Neuronal stem cell (in vitro differentiated cells): Measurements from ENCODE around the gene ZFAND5.

ENCODE experiments used
- DNase-seq: peaks from one replicate; pipeline ENCODE4 v3.0.0-alpha.2; 2013; ENCODE audit warnings: low spot score
- H2AFZ ChIP-seq: one replicate; pipeline ENCODE4 v1.6.1; 2013; ENCODE audit warnings: mild to moderate bottlenecking, low read length, inconsistent platforms
- H2AK5ac ChIP-seq: 2 replicates; pipeline ENCODE4 v1.6.1; 2013; ENCODE audit warnings: low read depth, mild to moderate bottlenecking, inconsistent platforms, low read length, moderate library complexity, mixed read lengths
- H2BK120ac ChIP-seq: 2 replicates; pipeline ENCODE4 v1.6.1; 2013; ENCODE audit warnings: low read depth, mild to moderate bottlenecking, inconsistent platforms, low read length, moderate library complexity, mixed read lengths
- H2BK12ac ChIP-seq: one replicate; pipeline ENCODE4 v1.6.1; 2013; ENCODE audit warnings: low read length, inconsistent platforms
- H2BK15ac ChIP-seq: 2 replicates; pipeline ENCODE4 v1.6.1; 2013; ENCODE audit warnings: mild to moderate bottlenecking, low read length, inconsistent platforms, mixed read lengths
- H2BK5ac ChIP-seq: one replicate; pipeline ENCODE4 v1.6.1; 2013; ENCODE audit warnings: inconsistent platforms, mild to moderate bottlenecking, low read length, moderate library complexity
- H3K14ac ChIP-seq: one replicate; pipeline ENCODE4 v1.6.1; 2013; ENCODE audit warnings: low read length, inconsistent platforms
- H3K18ac ChIP-seq: 2 replicates; pipeline ENCODE4 v1.6.1; 2013; ENCODE audit warnings: low read length, inconsistent platforms
- H3K23ac ChIP-seq: 2 replicates; pipeline ENCODE4 v1.6.1; 2013; ENCODE audit warnings: low read depth, mild to moderate bottlenecking, mixed read lengths, low read length, inconsistent platforms; ENCODE audit not compliant: poor library complexity
- H3K27ac ChIP-seq: replicated peaks from 3 replicates; pipeline ENCODE4 v1.5.1; 2013; ENCODE audit warnings: low read length, inconsistent platforms
- H3K27me3 ChIP-seq, 3 experiments: 2 replicates each; pipeline ENCODE4 v1.6.1; 2013; ENCODE audit warnings: low read length in 3 of 3, mild to moderate bottlenecking in 2 of 3, inconsistent platforms in 1 of 3, low read depth in 1 of 3, mixed read lengths in 1 of 3, moderate library complexity in 1 of 3; ENCODE audit not compliant: control insufficient read depth in 3 of 3, insufficient read depth in 3 of 3
- H3K36me3 ChIP-seq, 2 donors: replicated peaks in 1 of 2; 2 replicates each; pipeline ENCODE4 v1.6.1; 2013; ENCODE audit warnings: low read length in 2 of 2; ENCODE audit not compliant: control insufficient read depth in 2 of 2, insufficient read depth in 2 of 2
- H3K4ac ChIP-seq: 2 replicates; pipeline ENCODE4 v1.6.1; 2013; ENCODE audit warnings: inconsistent platforms, mild to moderate bottlenecking, low read length, moderate library complexity
- H3K4me1 ChIP-seq, 2 donors: 1 replicate in 1 of 2; 2 replicates in 1 of 2; pipeline ENCODE4 v1.6.1; 2013; ENCODE audit warnings: low read length in 2 of 2, low read depth in 1 of 2; ENCODE audit not compliant: control insufficient read depth in 2 of 2, insufficient read depth in 1 of 2
- H3K4me2 ChIP-seq: one replicate; pipeline ENCODE4 v1.6.1; 2013; ENCODE audit warnings: mild to moderate bottlenecking, low read length, inconsistent platforms; ENCODE audit not compliant: insufficient read depth, poor library complexity, severe bottlenecking
- H3K4me3 ChIP-seq, 2 donors: 2 replicates each; pipeline ENCODE4 v1.5.1; 2013; ENCODE audit warnings: low read length in 2 of 2, mild to moderate bottlenecking in 2 of 2, inconsistent platforms in 1 of 2, moderate library complexity in 1 of 2
- H3K79me1 ChIP-seq: one replicate; pipeline ENCODE4 v1.6.1; 2013; ENCODE audit warnings: low read depth, mild to moderate bottlenecking, inconsistent platforms, low read length, moderate library complexity
- H3K9ac ChIP-seq: one replicate; pipeline ENCODE4 v1.6.1; 2013; ENCODE audit warnings: mild to moderate bottlenecking, low read depth, low read length, inconsistent platforms; ENCODE audit not compliant: poor library complexity
- H3K9me3 ChIP-seq, 2 donors: replicated peaks in 1 of 2; 2 replicates each; pipeline versions ENCODE3 to v1.6.1; 2013; ENCODE audit warnings: low read length in 2 of 2, mild to moderate bottlenecking in 2 of 2, inconsistent platforms in 1 of 2, low read depth in 1 of 2, mixed read lengths in 1 of 2, moderate library complexity in 1 of 2; ENCODE audit not compliant: control insufficient read depth in 2 of 2, insufficient read depth in 1 of 2
- H4K8ac ChIP-seq: one replicate; pipeline ENCODE4 v1.6.1; 2013; ENCODE audit warnings: low read depth, mild to moderate bottlenecking, inconsistent platforms, low read length, moderate library complexity
- H4K91ac ChIP-seq: one replicate; pipeline ENCODE4 v1.6.1; 2013; ENCODE audit warnings: low read length, low read depth, mild to moderate bottlenecking, inconsistent platforms; ENCODE audit not compliant: poor library complexity
- WGBS, 2 donors: extraction: QIAGEN DNeasy Blood & Tissue Kit; methylation state at CpG; one replicate each; pipeline ENCODE4 v1.1.7; 2013; ENCODE audit warnings: missing lambda C conversion rate in 2 of 2, mixed read lengths in 1 of 2; ENCODE audit not compliant: insufficient read length in 2 of 2, insufficient replicate concordance in 1 of 2; ENCODE audit errors: extremely low coverage in 2 of 2; 5-methylcytosine and 5-hydroxymethylcytosine counted together

The ZFAND5 gene

GRCh38 chr9:72304538-72304937, 60.5 kb downstream of the ZFAND5 start:
- H3K27me3 ChIP-seq, result no peaks in the 10 kb centered on the region
- no peak overlapping the region for H3K14ac ChIP-seq
- no peak overlapping the region for H3K4me3 ChIP-seq
- H2BK15ac ChIP-seq, result no peak overlapping the region
- no peak for DNase-seq
- no peaks in the 10 kb centered on the region for H3K79me1 ChIP-seq
- H4K91ac ChIP-seq, result no peak overlapping the region
- H4K8ac ChIP-seq, result no peak overlapping the region
- H3K4ac ChIP-seq, result no peak overlapping the region
- H3K4me2 ChIP-seq, result no peak overlapping the region
- H3K23ac ChIP-seq, result no peak overlapping the region
- H3K9me3 ChIP-seq, result peaks cover 0 to 2% of the 10 kb centered on the region in 2 donors
- WGBS, 2 donors, result no CpG with 5 or more reads among the region's 1 CpG
- no peak overlapping the region for H2BK120ac ChIP-seq
- H3K4me1 ChIP-seq, result no peaks in the 10 kb centered on the region
- no peak overlapping the region for H2AK5ac ChIP-seq
- no peaks in the 10 kb centered on the region for H3K36me3 ChIP-seq
- no peak overlapping the region for H3K18ac ChIP-seq
- no peak overlapping the region for H2BK12ac ChIP-seq
- H3K9ac ChIP-seq, result peak overlapping the region; percentile 25
- H2AFZ ChIP-seq, result no peak overlapping the region
- no peak overlapping the region for H3K27ac ChIP-seq
- H2BK5ac ChIP-seq, result no peak overlapping the region
